NCI-H2171 treated with DMSO at 0.1 percent for 48 hours (cell line): ENCODE measurements around the gene TMA7B.

Source experiments
- DNase-seq: peaks from one replicate; lab custom pipeline; 2025; lab: John Stamatoyannopoulos, UW

TMA7B gene

GRCh38 chr22:40001800-40002577, 41.8 kb downstream of the TMA7B start:
- DNase-seq, result no peak

GRCh38 chr22:40002935-40003715, 42.9 kb downstream of the TMA7B start:
- DNase-seq, result peak; percentile 46

- peak; percentile 85 for DNase-seq
Measured at GRCh38 chr22:40004836-40005235, 44.6 kb downstream of the TMA7B start.

GRCh38 chr22:40006641-40007040, 46.4 kb downstream of the TMA7B start:
- DNase-seq, result peak; percentile 43

- peak; percentile 34 for DNase-seq
Measured at GRCh38 chr22:40007853-40008710, 47.9 kb downstream of the TMA7B start.

GRCh38 chr22:40008726-40009291, 48.6 kb downstream of the TMA7B start:
- no peak for DNase-seq

- DNase-seq, result peak; percentile 30
Measured at GRCh38 chr22:40009292-40009774, 49.1 kb downstream of the TMA7B start.

GRCh38 chr22:40009951-40010671, 49.9 kb downstream of the TMA7B start:
- peak; percentile 96 for DNase-seq

- peak; percentile 54 for DNase-seq
Measured at GRCh38 chr22:40010746-40011145, 50.5 kb downstream of the TMA7B start.
